HCT116 (cell line): ENCODE results near the gene RIOX2. TPM values are rescaled to one million over a fixed set of nuclear protein-coding genes. Genes with fewer than 3 reads are reported as not detected.

Source experiments
- ATAC-seq: fragments of 200-7000 bp; cut with Tn5 transposase; 2 replicates; pipeline ENCODE4 v1.9.1; 2020; ENCODE audit warnings: mild to moderate bottlenecking, moderate library complexity
- BruUV-seq: library from RNA; stranded (reverse); fragments of 400-500 nt; replicated peaks from 2 replicates; lab custom pipeline; 2021; lab: Mats Ljungman, UMichigan
- CTCF ChIA-PET: fragments of 300-600 bp; sonication (Branson Sonifier 250); formaldehyde crosslinking; loops from one replicate; lab custom pipeline; 2021; ENCODE audit warnings: antibody characterized with exemption; lab: Charles Lee
- POLR2A ChIA-PET: fragments of 300-600, 350-600 bp; sonication (Branson Sonifier 250); formaldehyde crosslinking; loops from one replicate; lab custom pipeline; 2021; ENCODE audit warnings: antibody characterized with exemption; lab: Charles Lee
- RAD21 ChIA-PET, 2 experiments: fragments of 300-600 bp; sonication (Branson Sonifier 250); formaldehyde crosslinking; loops; one replicate each; lab custom pipeline; 2023; ENCODE audit warnings: low total read pairs in 2 of 2; ENCODE audit not compliant: uncharacterized antibody in 2 of 2, unreplicated experiment in 2 of 2, low non-redundant PET in 1 of 2; lab: Charles Lee
- DNase-seq: peaks from one replicate; pipeline ENCODE4 v3.0.0-alpha.2; 2010; ENCODE audit warnings: low read depth, low spot score
- H2AFZ ChIP-seq: fragments of 200-600 bp; shearing (Covaris generic), sonication (generic); 2 replicates; pipeline ENCODE4 v1.6.1; 2017; ENCODE audit warnings: low read depth, mixed run types, mixed read lengths, antibody characterized with exemption, low read length; ENCODE audit not compliant: poor library complexity, severe bottlenecking
- H3K27ac ChIP-seq: 2 replicates; pipeline ENCODE4 v1.5.1; 2012; ENCODE audit warnings: low read depth, low read length
- H3K27me3 ChIP-seq: fragments of 200-600 bp; sonication (generic); 2 replicates; pipeline ENCODE4 v1.6.1; 2016; ENCODE audit warnings: mixed run types, low read length, mixed read lengths; ENCODE audit not compliant: insufficient read depth
- H3K36me3 ChIP-seq, 2 experiments: fragments of 200-500 bp in 1 of 2; fragments of 200-600 bp in 1 of 2; sonication (Bioruptor generic) in 1 of 2; sonication (generic) in 1 of 2; 2 replicates each; pipeline versions ENCODE4 v1.5.1 to v1.6.1; 2014 to 2016; ENCODE audit warnings: low read length in 2 of 2, inconsistent platforms in 1 of 2, mixed read lengths in 1 of 2, mixed run types in 1 of 2; ENCODE audit not compliant: insufficient read depth in 2 of 2, control insufficient read depth in 1 of 2
- H3K4me1 ChIP-seq, 2 experiments: fragments of 200-600 bp in 1 of 2; sonication (generic) in 1 of 2; 2 replicates each; pipeline versions ENCODE4 v1.5.1 to v1.6.1; 2012 to 2017; ENCODE audit warnings: low read length in 2 of 2, inconsistent platforms in 1 of 2, mild to moderate bottlenecking in 1 of 2, mixed read lengths in 1 of 2, mixed run types in 1 of 2, moderate library complexity in 1 of 2; ENCODE audit not compliant: insufficient read depth in 2 of 2, control insufficient read depth in 1 of 2
- H3K4me2 ChIP-seq: fragments of 200-600 bp; sonication (generic); 2 replicates; pipeline ENCODE4 v1.6.1; 2017; ENCODE audit warnings: mixed run types, low read length, mixed read lengths
- H3K4me3 ChIP-seq, 2 experiments: fragments of 200-600 bp in 1 of 2; sonication (generic) in 1 of 2; replicated peaks in 1 of 2; 2 replicates each; pipeline ENCODE4 v1.5.1; 2011 to 2016; ENCODE audit warnings: low read length in 2 of 2, control low read depth in 1 of 2, low read depth in 1 of 2, mild to moderate bottlenecking in 1 of 2, mixed read lengths in 1 of 2, mixed run types in 1 of 2
- H3K79me2 ChIP-seq: fragments of 200-600 bp; sonication (generic); 2 replicates; pipeline ENCODE4 v1.6.1; 2017; ENCODE audit warnings: mild to moderate bottlenecking, mixed run types, low read length, moderate library complexity, mixed read lengths; ENCODE audit not compliant: insufficient read depth
- H3K9ac ChIP-seq: fragments of 200-600 bp; sonication (generic); 2 replicates; pipeline ENCODE4 v1.6.1; 2016; ENCODE audit warnings: low read length, mixed read lengths
- H3K9me2 ChIP-seq: fragments of 200-600 bp; sonication (generic), shearing (Covaris generic); 2 replicates; pipeline ENCODE4 v1.6.1; 2017; ENCODE audit warnings: mixed run types, mild to moderate bottlenecking, moderate library complexity; ENCODE audit not compliant: insufficient read depth
- H3K9me3 ChIP-seq, 2 experiments: fragments of 200-500 bp in 1 of 2; fragments of 200-600 bp in 1 of 2; sonication (Bioruptor generic) in 1 of 2; sonication (generic) in 1 of 2; 2 replicates each; pipeline ENCODE4 v1.6.1; 2014 to 2017; ENCODE audit warnings: low read length in 2 of 2, mixed read lengths in 2 of 2, inconsistent platforms in 1 of 2, low read depth in 1 of 2, mild to moderate bottlenecking in 1 of 2, mixed run types in 1 of 2, moderate library complexity in 1 of 2; ENCODE audit not compliant: control insufficient read depth in 1 of 2, insufficient read depth in 1 of 2
- H4K20me1 ChIP-seq: fragments of 200-600 bp; sonication (generic), shearing (Covaris generic); 2 replicates; pipeline ENCODE4 v1.6.1; 2017; ENCODE audit warnings: mixed run types, mild to moderate bottlenecking, moderate library complexity; ENCODE audit not compliant: insufficient read depth
- CBX3 ChIP-seq: IDR thresholded peaks from 2 replicates; pipeline ENCODE4 v1.6.1; 2012; ENCODE audit warnings: low read depth
- CEBPB ChIP-seq: IDR thresholded peaks from 2 replicates; pipeline ENCODE4 v1.6.1; 2012; ENCODE audit warnings: low read depth
- CTCF ChIP-seq, 3 experiments: fragments of 200-600 bp in 1 of 3; sonication (generic) in 1 of 3; IDR thresholded peaks in 2 of 3; conservative IDR thresholded peaks in 1 of 3; 2 replicates each; pipeline ENCODE4 v1.5.1; 2012 to 2017; ENCODE audit warnings: low read depth in 2 of 3, low read length in 2 of 3, antibody characterized with exemption in 1 of 3, borderline replicate concordance in 1 of 3, control low read depth in 1 of 3, mild to moderate bottlenecking in 1 of 3, mixed read lengths in 1 of 3, mixed run types in 1 of 3, moderate library complexity in 1 of 3; ENCODE audit not compliant: insufficient read depth in 1 of 3
- EGR1 ChIP-seq: IDR thresholded peaks from 2 replicates; pipeline ENCODE4 v1.6.1; 2012; ENCODE audit warnings: low read depth
- ELF1 ChIP-seq: IDR thresholded peaks from 2 replicates; pipeline ENCODE4 v1.6.1; 2012; ENCODE audit warnings: low read depth, borderline replicate concordance
- EZH2 ChIP-seq: fragments of 200-600 bp; sonication (generic); IDR thresholded peaks from 2 replicates; pipeline ENCODE4 v1.6.1; 2017; ENCODE audit warnings: antibody characterized with exemption, mixed run types
- FOSL1 ChIP-seq: IDR thresholded peaks from 2 replicates; pipeline ENCODE4 v1.6.1; 2012; ENCODE audit warnings: low read depth
- JUND ChIP-seq: IDR thresholded peaks from 2 replicates; pipeline ENCODE4 v1.6.1; 2012
- MAX ChIP-seq: IDR thresholded peaks from 2 replicates; pipeline ENCODE4 v1.6.1; 2012
- POLR2A ChIP-seq: IDR thresholded peaks from 2 replicates; pipeline ENCODE4 v1.7.0; 2011; ENCODE audit warnings: borderline replicate concordance; ENCODE audit not compliant: insufficient read depth, insufficient read length; ENCODE audit errors: extremely low read depth
- POLR2AphosphoS5 ChIP-seq: IDR thresholded peaks from 2 replicates; pipeline ENCODE4 v1.6.1; 2011; ENCODE audit warnings: mild to moderate bottlenecking, low read depth, low read length, moderate library complexity
- RAD21 ChIP-seq: IDR thresholded peaks from 2 replicates; pipeline ENCODE4 v1.6.1; 2012; ENCODE audit warnings: low read depth, mild to moderate bottlenecking
- REST ChIP-seq: IDR thresholded peaks from 2 replicates; pipeline ENCODE4 v1.6.1; 2012; ENCODE audit warnings: low read depth
- SIN3A ChIP-seq: IDR thresholded peaks from 2 replicates; pipeline ENCODE4 v1.6.1; 2012; ENCODE audit warnings: low read depth
- SRF ChIP-seq: IDR thresholded peaks from 2 replicates; pipeline ENCODE4 v1.6.1; 2012; ENCODE audit warnings: low read depth
- TCF7L2 ChIP-seq: IDR thresholded peaks from 2 replicates; pipeline ENCODE4 v1.7.0; 2011; ENCODE audit warnings: borderline replicate concordance, inconsistent platforms; ENCODE audit not compliant: insufficient read depth, insufficient read length; ENCODE audit errors: extremely low read depth
- YY1 ChIP-seq: IDR thresholded peaks from 2 replicates; pipeline ENCODE4 v1.6.1; 2011; ENCODE audit warnings: low read length, low read depth, moderate library complexity, mild to moderate bottlenecking; ENCODE audit not compliant: insufficient replicate concordance; ENCODE audit errors: extremely low read depth
- ZBTB33 ChIP-seq: IDR thresholded peaks from 2 replicates; pipeline ENCODE4 v1.6.1; 2011; ENCODE audit warnings: mild to moderate bottlenecking, low read length, moderate library complexity; ENCODE audit not compliant: insufficient replicate concordance; ENCODE audit errors: extremely low read depth
- intact Hi-C: fragments of 100-400 bp; cut with micrococcal nuclease; formaldehyde crosslinking; loops from 2 replicates; pipeline ENCODE4 v1.10.0; 2022
- total RNA-seq: library from RNA; stranded (reverse); gene quantifications from one replicate; pipeline ENCODE4 v1.2.1, GENCODE V29; 2021; ENCODE audit not compliant: unreplicated experiment

Gene RIOX2
- total RNA-seq, 1 experiment from 2014 or later: 39.1 TPM

- Histone ChIP-seq H2AFZ (no peak overlapping the region), H4K20me1 (no peaks in the 10 kb centered on the region; the same call in 1 of the 2 replicates), H3K27ac (no peak overlapping the region), H3K9me3 (no peaks in the 10 kb centered on the region), H3K9me2 (no peaks in the 10 kb centered on the region), H3K4me2 (peak overlapping the region; percentile 75; the same call in 1 of the 2 replicates), H3K36me3 (peaks cover 9 to 25% of the 10 kb centered on the region in 2 experiments; a peak in 3 of 4 replicates), H3K4me3 (no peak overlapping the region), H3K9ac (no peak overlapping the region), H3K4me1 (peaks cover 6 to 19% of the 10 kb centered on the region in 2 experiments), H3K27me3 (no peaks in the 10 kb centered on the region)
- no peak for DNase-seq
- ChIA-PET POLR2A (no interaction called here), RAD21 (no interaction called here), CTCF (no interaction called here)
- no TSS peak for BruUV-seq
- no peak for ATAC-seq
- intact Hi-C loops: loop anchor here (5.0 kb wide), 1 partner anchor 148 kb away; the partner anchor contains the start of gene CRYBG3
- TF ChIP-seq SIN3A (no peak), ZBTB33 (no peak), POLR2AphosphoS5 (no peak), POLR2A (no peak), EZH2 (no peak), SRF (no peak), RAD21 (no peak), YY1 (no peak), CTCF (IDR thresholded peaks at IDR 0.05 in 2 of 3, conservative IDR thresholded peaks at IDR 0.05 in 1 of 3; ENCODE audit: borderline replicate concordance in 1 of 3, insufficient read depth in 1 of 3, low read depth in 2 of 3, low read length in 2 of 3) (no peak), REST (no peak), CBX3 (no peak), FOSL1 (no peak), JUND (no peak), EGR1 (no peak), TCF7L2 (no peak), CEBPB (no peak), MAX (no peak), ELF1 (no peak)
- TF ChIP-seq, all 23 proteins: peak for 0
- peaks cover 67% of the 10 kb centered on the region for H3K79me2 ChIP-seq
These were observed 2.1 kb downstream of the RIOX2 start for GRCh38 chr3:97970156-97970555.
